Measurements from ENCODE around the gene BBS2. TPM values are rescaled to one million over a fixed set of nuclear protein-coding genes. Genes with fewer than 3 reads are reported as not detected.

BBS2 gene
- polyA plus RNA-seq, 3 donors from 2014 or later: 16.9 to 25.6 (median 19.2) TPM

- H3K9me3 Mint-ChIP-seq: no peaks in the 10 kb centered on the region
- H3K4me1 Mint-ChIP-seq: no peaks in the 10 kb centered on the region
- H3K4me3 Mint-ChIP-seq: no peak overlapping the region
- peaks cover 4 to 37% (median 19%) of the 10 kb centered on the region in 3 donors for H3K36me3 Mint-ChIP-seq
- H3K27me3 Mint-ChIP-seq (ENCODE audit: low read depth in 3 of 3): no peaks in the 10 kb centered on the region
- DNase-seq: no peak
- H3K27ac Mint-ChIP-seq: peak overlapping the region in 1 of 6 donors; percentile 22
Observed at GRCh38 chr16:56479469-56479868, 40.4 kb downstream of the BBS2 start.

GRCh38 chr16:56478281-56479049 is 41.4 kb downstream of the BBS2 start:
- no peaks in the 10 kb centered on the region for H3K4me1 Mint-ChIP-seq
- H3K4me3 Mint-ChIP-seq: no peak overlapping the region
- H3K36me3 Mint-ChIP-seq: peaks cover 4 to 40% (median 19%) of the 10 kb centered on the region in 3 donors
- H3K27me3 Mint-ChIP-seq (ENCODE audit: low read depth in 3 of 3): no peaks in the 10 kb centered on the region
- H3K9me3 Mint-ChIP-seq: no peaks in the 10 kb centered on the region
- DNase-seq: no peak
- H3K27ac Mint-ChIP-seq: peak overlapping the region in 1 of 6 donors; percentile 12

GRCh38 chr16:56477096-56477878 is 42.5 kb downstream of the BBS2 start:
- Mint-ChIP-seq H3K27ac (no peak overlapping the region), H3K36me3 (peaks cover 6 to 48% (median 19%) of the 10 kb centered on the region in 3 donors), H3K4me1 (no peaks in the 10 kb centered on the region), H3K9me3 (no peaks in the 10 kb centered on the region), H3K27me3 (ENCODE audit: low read depth in 3 of 3) (peaks cover 0 to 1% (median 0%) of the 10 kb centered on the region in 3 donors), H3K4me3 (no peak overlapping the region)
- DNase-seq: no peak

GRCh38 chr16:56475201-56475600 is 44.6 kb downstream of the BBS2 start:
- H3K4me3 Mint-ChIP-seq: no peak overlapping the region
- peaks cover 0 to 1% (median 0%) of the 10 kb centered on the region in 3 donors for H3K27me3 Mint-ChIP-seq (ENCODE audit: low read depth in 3 of 3)
- no peaks in the 10 kb centered on the region for H3K9me3 Mint-ChIP-seq
- DNase-seq: no peak
- H3K4me1 Mint-ChIP-seq: no peaks in the 10 kb centered on the region
- peaks cover 12 to 56% (median 24%) of the 10 kb centered on the region in 3 donors for H3K36me3 Mint-ChIP-seq
- no peak overlapping the region for H3K27ac Mint-ChIP-seq

GRCh38 chr16:56470666-56471065 is 49.2 kb downstream of the BBS2 start:
- Mint-ChIP-seq H3K27ac (no peak overlapping the region), H3K4me3 (no peak overlapping the region), H3K36me3 (peaks cover 27 to 61% (median 32%) of the 10 kb centered on the region in 3 donors), H3K27me3 (ENCODE audit: low read depth in 3 of 3) (peaks cover 0 to 1% (median 1%) of the 10 kb centered on the region in 3 donors), H3K4me1 (no peaks in the 10 kb centered on the region), H3K9me3 (no peaks in the 10 kb centered on the region)
- no peak for DNase-seq

GRCh38 chr16:56470232-56470631 is 49.6 kb downstream of the BBS2 start:
- H3K27me3 Mint-ChIP-seq (ENCODE audit: low read depth in 3 of 3): peaks cover 0 to 1% (median 1%) of the 10 kb centered on the region in 3 donors
- H3K27ac Mint-ChIP-seq: no peak overlapping the region
- DNase-seq: no peak

GRCh38 chr16:56469748-56470147 is 50.1 kb downstream of the BBS2 start:
- H3K27me3 Mint-ChIP-seq (ENCODE audit: low read depth in 3 of 3): peaks cover 0 to 1% (median 1%) of the 10 kb centered on the region in 3 donors
- H3K4me1 Mint-ChIP-seq: no peaks in the 10 kb centered on the region
- H3K36me3 Mint-ChIP-seq: peaks cover 27 to 59% (median 32%) of the 10 kb centered on the region in 3 donors
- DNase-seq: no peak
- peak overlapping the region in 1 of 6 donors; percentile 34 for H3K27ac Mint-ChIP-seq
- H3K4me3 Mint-ChIP-seq: no peak overlapping the region
- H3K9me3 Mint-ChIP-seq: no peaks in the 10 kb centered on the region

More at GRCh38 chr16:56470232-56470631, 49.6 kb downstream of the BBS2 start:
- peaks cover 28 to 61% (median 34%) of the 10 kb centered on the region in 3 donors for H3K36me3 Mint-ChIP-seq
- H3K9me3 Mint-ChIP-seq: no peaks in the 10 kb centered on the region
- H3K4me1 Mint-ChIP-seq: no peaks in the 10 kb centered on the region
- no peak overlapping the region for H3K4me3 Mint-ChIP-seq

- peaks cover 27 to 68% (median 36%) of the 10 kb centered on the region in 3 donors for H3K36me3 Mint-ChIP-seq
Observed at GRCh38 chr16:56468800-56469199, 51.0 kb downstream of the BBS2 start.

GRCh38 chr16:56466344-56466743 is 53.5 kb downstream of the BBS2 start:
- H3K36me3 Mint-ChIP-seq: peaks cover 19 to 58% (median 43%) of the 10 kb centered on the region in 3 donors
- H3K4me3 Mint-ChIP-seq: no peak overlapping the region
- peaks cover 0 to 1% (median 0%) of the 10 kb centered on the region in 3 donors for H3K27me3 Mint-ChIP-seq (ENCODE audit: low read depth in 3 of 3)
- DNase-seq: no peak
- H3K27ac Mint-ChIP-seq: no peak overlapping the region
- H3K4me1 Mint-ChIP-seq: peaks cover 0 to 2% of the 10 kb centered on the region in 2 donors
- H3K9me3 Mint-ChIP-seq: no peaks in the 10 kb centered on the region

More at GRCh38 chr16:56468800-56469199, 51.0 kb downstream of the BBS2 start:
- DNase-seq: no peak
- H3K27me3 Mint-ChIP-seq (ENCODE audit: low read depth in 3 of 3): peaks cover 0 to 1% (median 1%) of the 10 kb centered on the region in 3 donors
- H3K9me3 Mint-ChIP-seq: no peaks in the 10 kb centered on the region
- no peaks in the 10 kb centered on the region for H3K4me1 Mint-ChIP-seq
- no peak overlapping the region for H3K4me3 Mint-ChIP-seq
- no peak overlapping the region for H3K27ac Mint-ChIP-seq

- Mint-ChIP-seq H3K27ac (no peak overlapping the region), H3K36me3 (peaks cover 12 to 50% (median 33%) of the 10 kb centered on the region in 3 donors), H3K9me3 (no peaks in the 10 kb centered on the region), H3K4me1 (peaks cover 0 to 2% of the 10 kb centered on the region in 2 donors), H3K4me3 (no peak overlapping the region), H3K27me3 (ENCODE audit: low read depth in 3 of 3) (no peaks in the 10 kb centered on the region)
- no peak for DNase-seq
Observed at GRCh38 chr16:56463153-56463552, 56.7 kb downstream of the BBS2 start.

- H3K9me3 Mint-ChIP-seq: no peaks in the 10 kb centered on the region
- peaks cover 12 to 45% (median 33%) of the 10 kb centered on the region in 3 donors for H3K36me3 Mint-ChIP-seq
- H3K27ac Mint-ChIP-seq: peak overlapping the region in 3 of 6 donors; percentile 19 to 39 (median 28)
- H3K4me1 Mint-ChIP-seq: peaks cover 0 to 2% of the 10 kb centered on the region in 2 donors
- DNase-seq: no peak
- H3K4me3 Mint-ChIP-seq: no peak overlapping the region
- H3K27me3 Mint-ChIP-seq (ENCODE audit: low read depth in 3 of 3): no peaks in the 10 kb centered on the region
Observed at GRCh38 chr16:56462064-56462796, 57.6 kb downstream of the BBS2 start.

- peaks cover 11 to 49% (median 30%) of the 10 kb centered on the region in 3 donors for H3K36me3 Mint-ChIP-seq
- H3K4me1 Mint-ChIP-seq: peaks cover 0 to 2% of the 10 kb centered on the region in 2 donors
- H3K27ac Mint-ChIP-seq: no peak overlapping the region
- no peak for DNase-seq
- H3K4me3 Mint-ChIP-seq: no peak overlapping the region
- no peaks in the 10 kb centered on the region for H3K27me3 Mint-ChIP-seq (ENCODE audit: low read depth in 3 of 3)
- H3K9me3 Mint-ChIP-seq: no peaks in the 10 kb centered on the region
Observed at GRCh38 chr16:56460101-56460500, 59.7 kb downstream of the BBS2 start.

- Mint-ChIP-seq H3K27ac (peak overlapping the region in 1 of 6 donors; percentile 8), H3K4me1 (peaks cover 3 to 6% of the 10 kb centered on the region in 2 donors), H3K27me3 (ENCODE audit: low read depth in 3 of 3) (no peaks in the 10 kb centered on the region), H3K4me3 (no peak overlapping the region), H3K36me3 (peaks cover 15 to 49% (median 31%) of the 10 kb centered on the region in 3 donors), H3K9me3 (no peaks in the 10 kb centered on the region)
- DNase-seq: no peak
Observed at GRCh38 chr16:56457927-56458470, 61.8 kb downstream of the BBS2 start.

Measured in immature natural killer cell (primary cell).